Subcutaneous adipose tissue (tissue), 4 donors: Measurements from ENCODE around the gene TTC17. TPM values are rescaled to one million over a fixed set of nuclear protein-coding genes. Genes with fewer than 3 reads are reported as not detected.

Experiments
- CTCF ChIP-seq: fragments of 450-650 bp; IDR thresholded peaks from one replicate; pipeline ENCODE4 v1.5.1; 2016; ENCODE audit warnings: low read depth, mild to moderate bottlenecking, control low read depth, antibody characterized with exemption, moderate library complexity
- total RNA-seq, 4 donors: library from RNA; depleted of rRNA; stranded (reverse); fragments of >200 nt; gene quantifications; one replicate each; pipeline ENCODE4 v1.1.0, GENCODE V29; 2016

The TTC17 gene
- total RNA-seq, 4 donors from 2014 or later: 105 to 144 (median 117) TPM

- no peak for TF ChIP-seq CTCF
Measured at GRCh38 chr11:43517518-43517917, 158.8 kb downstream of the TTC17 start.

DNA sequence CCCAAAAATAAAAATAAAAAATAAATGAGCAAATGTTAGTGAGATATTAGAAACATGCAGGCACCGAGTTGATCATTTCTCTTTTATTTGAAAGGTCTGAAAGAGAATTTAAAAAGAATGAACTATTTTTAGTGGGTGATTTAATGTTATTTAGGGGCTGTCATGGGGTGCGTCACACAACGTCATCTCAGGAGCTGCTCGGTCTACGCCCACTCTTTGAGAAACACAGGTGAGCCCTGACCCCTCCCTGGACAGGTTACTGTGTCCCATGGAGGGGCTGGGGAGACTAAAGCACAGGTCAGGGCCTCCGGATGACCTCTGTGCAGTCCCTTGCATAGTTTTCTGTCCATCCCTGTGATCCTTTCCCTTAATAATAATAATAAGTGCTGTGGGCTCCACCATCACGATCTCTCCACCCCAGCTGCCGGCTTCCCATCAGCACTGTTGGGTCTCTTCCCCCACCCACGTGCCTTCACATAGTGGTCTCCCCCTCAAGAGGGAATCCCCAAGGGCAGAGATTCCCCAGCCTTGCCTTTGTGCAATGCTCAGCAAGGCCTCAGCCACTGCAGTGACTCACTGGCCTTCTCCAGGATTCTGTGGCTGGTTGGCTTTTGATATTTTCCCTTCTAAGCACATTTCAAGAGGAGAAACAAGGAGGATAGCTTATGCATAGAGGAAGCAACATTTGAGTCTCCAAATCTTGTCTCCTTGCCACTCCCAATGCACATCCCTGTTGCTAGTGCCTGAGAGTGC is 159.9 kb downstream of the TTC17 start:
- TF ChIP-seq CTCF: no peak

- TF ChIP-seq CTCF: no peak
Measured at GRCh38 chr11:43521471-43521870, 162.8 kb downstream of the TTC17 start.

- TF ChIP-seq CTCF: no peak
Measured at GRCh38 chr11:43523632-43524031, 164.9 kb downstream of the TTC17 start.

- no peak for TF ChIP-seq CTCF
Measured at GRCh38 chr11:43532041-43532440, 173.3 kb downstream of the TTC17 start.

DNA sequence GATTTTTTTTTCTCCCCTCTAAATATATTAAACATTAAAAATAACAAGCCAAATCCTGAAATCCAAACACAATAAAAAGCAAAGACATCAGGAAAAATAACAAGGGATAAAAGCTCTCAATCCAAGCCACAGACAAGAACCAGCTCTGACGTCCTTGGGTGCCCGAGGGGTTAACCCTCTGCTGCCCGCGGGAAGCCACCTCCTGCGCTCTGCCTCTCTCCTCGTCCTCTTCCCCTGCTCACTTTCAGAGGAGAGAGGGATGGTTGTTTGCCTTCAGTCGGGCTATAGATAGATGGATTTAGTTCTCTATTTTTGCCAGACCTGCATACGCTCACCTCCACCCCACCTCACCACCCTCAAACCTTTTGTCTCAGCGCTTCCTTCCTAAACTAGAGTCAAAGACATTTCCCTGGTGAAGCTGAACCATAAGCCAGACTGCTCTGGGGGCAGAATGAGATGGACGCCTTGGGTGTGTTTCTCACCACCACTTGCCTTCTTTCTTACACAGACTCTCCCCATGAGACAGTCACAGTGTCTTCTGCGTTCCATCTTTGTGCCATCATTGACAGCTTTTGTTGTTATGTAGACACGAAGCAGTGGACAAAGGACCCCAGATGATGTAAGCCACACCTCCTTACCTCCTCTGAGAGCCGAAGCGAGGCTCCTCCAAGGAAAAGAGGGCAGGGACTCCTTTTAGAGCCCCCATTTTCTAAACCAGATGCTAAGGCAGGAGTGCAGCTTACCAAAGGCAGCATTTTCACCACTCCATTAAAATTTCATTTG is 179.3 kb downstream of the TTC17 start:
- TF ChIP-seq CTCF: no peak

DNA sequence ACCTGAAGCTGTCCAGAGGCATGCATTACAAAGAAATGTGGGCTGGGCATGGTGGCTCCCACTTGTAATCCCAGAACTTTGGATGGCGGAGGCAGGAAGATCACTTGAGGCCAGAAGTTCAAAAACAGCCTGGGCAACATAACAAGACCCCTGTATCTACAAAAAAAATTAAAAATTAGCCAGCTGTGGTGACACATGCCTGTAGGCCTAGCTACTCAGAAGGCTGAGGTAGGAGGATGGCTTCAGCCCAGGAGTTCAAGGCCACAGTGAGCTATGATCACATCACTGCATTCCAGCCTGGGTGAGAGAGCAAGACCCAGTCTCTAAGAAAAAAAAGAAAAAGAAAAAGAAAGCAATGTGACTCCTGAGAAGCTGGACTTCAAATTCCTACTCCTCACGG is 183.3 kb downstream of the TTC17 start:
- TF ChIP-seq CTCF: no peak
